K562 (cell line): ENCODE measurements around the gene TAS2R40.

Experiments
- ELF1 ChIP-seq: fragments of 200-800 bp; sonication (Bioruptor generic); IDR thresholded peaks from 2 replicates; pipeline ENCODE4 v1.6.1; 2016; ENCODE audit warnings: missing genetic modification characterization, missing compliant biosample characterization
- ETV6 ChIP-seq, 3 experiments: fragments of 150-350 bp in 1 of 3; sonication (generic) in 1 of 3; formaldehyde crosslinking in 1 of 3; IDR thresholded peaks; 2 replicates each; pipeline versions ENCODE4 v1.6.1 to v1.8.0; 2014 to 2022; ENCODE audit warnings: borderline replicate concordance in 2 of 3, low read depth in 2 of 3, antibody characterized with exemption in 1 of 3, low read length in 1 of 3, mild to moderate bottlenecking in 1 of 3, missing genetic modification reagents in 1 of 3
- HIVEP1 ChIP-seq: fragments of 250-450 bp; sonication (Bioruptor Pico); IDR thresholded peaks from 2 replicates; pipeline ENCODE4 v1.4.0; 2020; ENCODE audit warnings: mild to moderate bottlenecking
- PHF8 ChIP-seq: fragments of 200-600 bp; sonication (generic); IDR thresholded peaks from 2 replicates; pipeline ENCODE4 v1.6.1; 2012; ENCODE audit warnings: mixed run types, mild to moderate bottlenecking, inconsistent platforms, low read length, moderate library complexity, borderline replicate concordance
- PTRF ChIP-seq: fragments of 450-650 bp; IDR thresholded peaks from 2 replicates; pipeline ENCODE4 v1.6.1; 2016; ENCODE audit warnings: mild to moderate bottlenecking, missing genetic modification characterization, missing compliant biosample characterization
- SAFB2 ChIP-seq: fragments of 200-400 bp; formaldehyde crosslinking; IDR thresholded peaks from 2 replicates; pipeline ENCODE4 v1.6.1; 2018; ENCODE audit warnings: borderline replicate concordance, low read length, low read depth, moderate library complexity; ENCODE audit not compliant: severe bottlenecking
- ZNF561 ChIP-seq: fragments of 450-650 bp; formaldehyde crosslinking; conservative IDR thresholded peaks from 2 replicates; pipeline ENCODE4 v1.4.0; 2020; ENCODE audit warnings: mild to moderate bottlenecking, moderate library complexity
- TF ChIP-seq, protein P1 (sequence below), 3 experiments: IDR thresholded peaks in 2 of 3; conservative IDR thresholded peaks in 1 of 3; 2 replicates each; pipeline ENCODE4 v1.5.1; 2011 to 2012; ENCODE audit warnings: low read length in 3 of 3, mild to moderate bottlenecking in 3 of 3, control low read depth in 2 of 3, improper control_type of control experiment in 1 of 3, inconsistent platforms in 1 of 3, low read depth in 1 of 3, mixed read lengths in 1 of 3, moderate library complexity in 1 of 3; ENCODE audit not compliant: insufficient read depth in 2 of 3

GRCh38 chr7:143177374-143178119, 44.3 kb upstream of the TAS2R40 start:
- TF ChIP-seq, protein P1, sequence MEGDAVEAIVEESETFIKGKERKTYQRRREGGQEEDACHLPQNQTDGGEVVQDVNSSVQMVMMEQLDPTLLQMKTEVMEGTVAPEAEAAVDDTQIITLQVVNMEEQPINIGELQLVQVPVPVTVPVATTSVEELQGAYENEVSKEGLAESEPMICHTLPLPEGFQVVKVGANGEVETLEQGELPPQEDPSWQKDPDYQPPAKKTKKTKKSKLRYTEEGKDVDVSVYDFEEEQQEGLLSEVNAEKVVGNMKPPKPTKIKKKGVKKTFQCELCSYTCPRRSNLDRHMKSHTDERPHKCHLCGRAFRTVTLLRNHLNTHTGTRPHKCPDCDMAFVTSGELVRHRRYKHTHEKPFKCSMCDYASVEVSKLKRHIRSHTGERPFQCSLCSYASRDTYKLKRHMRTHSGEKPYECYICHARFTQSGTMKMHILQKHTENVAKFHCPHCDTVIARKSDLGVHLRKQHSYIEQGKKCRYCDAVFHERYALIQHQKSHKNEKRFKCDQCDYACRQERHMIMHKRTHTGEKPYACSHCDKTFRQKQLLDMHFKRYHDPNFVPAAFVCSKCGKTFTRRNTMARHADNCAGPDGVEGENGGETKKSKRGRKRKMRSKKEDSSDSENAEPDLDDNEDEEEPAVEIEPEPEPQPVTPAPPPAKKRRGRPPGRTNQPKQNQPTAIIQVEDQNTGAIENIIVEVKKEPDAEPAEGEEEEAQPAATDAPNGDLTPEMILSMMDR (IDR thresholded peaks at IDR 0.05 in 2 of 3, conservative IDR thresholded peaks at IDR 0.05 in 1 of 3; ENCODE audit: insufficient read depth in 2 of 3, low read depth in 1 of 3, low read length in 3 of 3), result no peak
- TF ChIP-seq ELF1 (tag), result no peak
- peak; percentile 78; the same call in 1 of the 2 replicates for TF ChIP-seq ZNF561 (CRISPR knock-in tag)
- TF ChIP-seq PHF8, result no peak
- TF ChIP-seq SAFB2, result no peak
- no peak for TF ChIP-seq ETV6 (IDR thresholded peaks at IDR 0.05; ENCODE audit: borderline replicate concordance in 1 of 2, low read depth in 2 of 2, low read length in 1 of 2)
- no peak for TF ChIP-seq ETV6 (CRISPR knock-in tag; IDR thresholded peaks at IDR 0.05; ENCODE audit: borderline replicate concordance)
- no peak for TF ChIP-seq HIVEP1 (CRISPR knock-in tag)
- no peak for TF ChIP-seq PTRF (tag)
